Small intestine (tissue), 7 donors: ENCODE data around the gene PPDPF. TPM values are rescaled to one million over a fixed set of nuclear protein-coding genes. Genes with fewer than 3 reads are reported as not detected.

Source experiments
- DNase-seq, 2 donors: peaks; one replicate each; pipeline versions ENCODE4 v3.0.0 to v3.0.0-alpha.2; 2013
- FAIRE-seq: peaks from 2 replicates; lab custom pipeline; 2012; peaks lifted over from hg19 to GRCh38; lab: Jason Lieb, UNC
- H3K27ac ChIP-seq, 3 donors: one replicate each; pipeline ENCODE4 v1.5.1; 2013; ENCODE audit warnings: low read length in 2 of 3, mild to moderate bottlenecking in 2 of 3, control low read depth in 1 of 3, inconsistent platforms in 1 of 3, low read depth in 1 of 3, moderate library complexity in 1 of 3
- H3K27me3 ChIP-seq, 3 donors: one replicate each; pipeline ENCODE4 v1.6.1; 2013; ENCODE audit warnings: low read length in 3 of 3, inconsistent platforms in 1 of 3; ENCODE audit not compliant: control insufficient read depth in 3 of 3, insufficient read depth in 3 of 3
- H3K36me3 ChIP-seq, 3 donors: one replicate each; pipeline ENCODE4 v1.6.1; 2013; ENCODE audit warnings: low read length in 3 of 3, inconsistent platforms in 1 of 3, low read depth in 1 of 3, mild to moderate bottlenecking in 1 of 3, moderate library complexity in 1 of 3; ENCODE audit not compliant: control insufficient read depth in 3 of 3, insufficient read depth in 2 of 3
- H3K4me1 ChIP-seq, 3 donors: one replicate each; pipeline ENCODE4 v1.6.1; 2013; ENCODE audit warnings: low read length in 2 of 3, inconsistent platforms in 1 of 3, low read depth in 1 of 3, mild to moderate bottlenecking in 1 of 3, moderate library complexity in 1 of 3; ENCODE audit not compliant: control insufficient read depth in 3 of 3, insufficient read depth in 2 of 3
- H3K4me3 ChIP-seq, 3 donors: one replicate each; pipeline ENCODE4 v1.5.1; 2013; ENCODE audit warnings: low read length in 3 of 3, control low read depth in 1 of 3, inconsistent platforms in 1 of 3, low read depth in 1 of 3, mild to moderate bottlenecking in 1 of 3, moderate library complexity in 1 of 3
- H3K9me3 ChIP-seq, 2 donors: one replicate each; pipeline ENCODE4 v1.6.1; 2013; ENCODE audit warnings: low read depth in 1 of 2, low read length in 1 of 2; ENCODE audit not compliant: control insufficient read depth in 2 of 2, insufficient read depth in 1 of 2
- WGBS, 3 donors: extraction: QIAGEN DNeasy Blood & Tissue Kit; methylation state at CpG; one replicate each; pipeline ENCODE4 v1.1.7; 2013; 5-methylcytosine and 5-hydroxymethylcytosine counted together
- polyA plus RNA-seq, 4 donors: library from polyadenylated mRNA; stranded (reverse) in 3 of 4; unstranded in 1 of 4; fragments of 200-250 nt in 3 of 4; fragments of 120-200 nt in 1 of 4; gene quantifications; one replicate each; pipeline versions ENCODE4 v1.2.1 to v1.2.3, GENCODE V29; 2013
- donor health status: healthy with polysubstance abuse.
- donor health status: control.
- donor health status: control.
- donor health status: Bipolar disorder and iron deficiency.
- donor health status: healthy.

PPDPF gene
- polyA plus RNA-seq, 4 donors: 273 to 356 (median 295) TPM

DNA sequence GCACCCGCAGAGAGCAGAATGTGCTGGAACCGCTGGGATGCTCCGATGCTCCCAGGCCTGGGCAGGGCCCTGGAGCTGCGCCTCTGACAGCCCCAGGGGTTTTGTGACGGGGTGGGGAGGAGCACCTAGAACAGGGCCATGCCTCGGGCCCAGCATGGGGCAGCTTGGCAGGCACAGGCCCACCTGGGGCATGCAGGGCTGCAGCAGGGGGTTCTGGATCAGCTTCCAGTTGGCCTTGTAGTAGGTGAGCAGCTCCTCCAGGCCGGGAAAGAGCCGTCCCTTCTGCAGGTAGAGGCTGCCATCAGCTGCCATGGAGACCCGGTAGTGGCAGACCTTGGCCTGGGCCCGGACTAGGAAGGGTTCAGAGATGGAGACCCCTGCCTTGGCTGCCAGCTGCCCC is 22.6 kb downstream of the PPDPF start:
- no peaks in the 10 kb centered on the region for H3K9me3 ChIP-seq
- no peak for DNase-seq
- no peaks in the 10 kb centered on the region for H3K36me3 ChIP-seq
- no peak overlapping the region for H3K4me3 ChIP-seq
- H3K27me3 ChIP-seq: peaks cover 0 to 27% (median 8%) of the 10 kb centered on the region in 3 donors
- FAIRE-seq: no peak
- WGBS, 3 donors: 69 to 85% (median 84%) methylated on average over 10 of the region's 10 CpGs
- H3K4me1 ChIP-seq: peaks cover 0 to 25% (median 2%) of the 10 kb centered on the region in 3 donors
- no peak overlapping the region for H3K27ac ChIP-seq

DNA sequence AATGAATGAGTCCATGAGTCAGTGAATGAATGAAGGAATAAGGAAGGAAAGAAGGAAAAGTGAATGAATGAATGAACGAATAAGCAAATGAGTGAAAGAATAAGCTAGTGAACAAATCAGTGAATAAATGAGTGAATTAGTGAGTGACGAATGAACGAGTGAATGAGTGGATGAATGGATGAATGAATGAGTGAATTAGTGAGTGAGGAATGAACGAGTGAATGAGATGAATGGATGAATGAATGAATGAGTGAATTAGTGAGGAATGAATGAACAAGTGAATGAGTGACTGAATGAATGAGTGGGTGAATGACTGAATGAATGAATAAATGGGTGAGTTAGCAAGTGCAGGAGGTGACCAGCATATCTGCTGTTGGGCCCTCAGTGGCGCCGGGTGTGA is 23.2 kb downstream of the PPDPF start:
- Histone ChIP-seq H3K9me3 (no peaks in the 10 kb centered on the region), H3K27ac (no peak overlapping the region), H3K4me3 (no peak overlapping the region), H3K27me3 (peaks cover 0 to 33% (median 8%) of the 10 kb centered on the region in 3 donors), H3K4me1 (peaks cover 0 to 25% (median 0%) of the 10 kb centered on the region in 3 donors), H3K36me3 (no peaks in the 10 kb centered on the region)
- FAIRE-seq (no peak), DNase-seq (no peak)
- 60 to 84% (median 81%) methylated on average over 6 of the region's 6 CpGs for WGBS, 3 donors

- DNase-seq (peak in 1 of 2 donors; percentile 78), FAIRE-seq (no peak)
- Histone ChIP-seq H3K27ac (no peak overlapping the region), H3K9me3 (no peaks in the 10 kb centered on the region), H3K27me3 (peaks cover 2 to 38% (median 8%) of the 10 kb centered on the region in 3 donors), H3K4me1 (peaks cover 0 to 25% (median 0%) of the 10 kb centered on the region in 3 donors), H3K4me3 (no peak overlapping the region), H3K36me3 (no peaks in the 10 kb centered on the region)
- WGBS, 3 donors: 25 to 57% (median 32%) methylated on average over 25 to 27 of the region's 27 CpGs
These were observed 23.8 kb downstream of the PPDPF start for GRCh38 chr20:63544241-63544957.

DNA sequence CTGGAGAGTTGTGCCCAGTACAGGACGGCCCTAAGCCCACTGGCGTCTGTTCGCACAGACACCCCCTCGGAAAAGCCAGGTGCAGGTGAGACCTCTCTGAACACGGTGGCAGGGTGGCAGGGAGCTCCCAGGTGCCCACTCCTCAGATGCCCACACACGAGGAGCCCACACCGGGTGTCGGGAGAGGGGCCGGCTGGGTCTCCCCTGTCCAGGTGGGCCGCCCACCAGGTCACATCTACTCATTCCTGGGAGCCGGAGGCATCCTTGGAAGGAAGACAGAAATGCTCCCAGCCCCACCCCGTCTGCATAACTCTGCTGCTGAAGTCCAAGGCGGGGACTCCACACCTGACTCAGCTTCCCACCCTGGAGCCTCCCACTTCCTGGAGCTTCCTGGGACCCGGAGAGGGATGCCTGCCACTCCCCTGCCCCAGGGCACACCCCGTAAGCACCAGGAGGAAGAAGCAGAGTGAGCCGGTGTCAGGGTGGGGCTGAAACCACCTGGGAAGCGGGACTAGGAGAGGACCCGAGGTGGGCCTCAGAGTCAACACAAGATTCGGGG is 24.5 kb downstream of the PPDPF start:
- DNase-seq (peak; percentile 85 to 87), FAIRE-seq (no peak)
- no peak overlapping the region for H3K4me3 ChIP-seq
- peaks cover 0 to 25% (median 0%) of the 10 kb centered on the region in 3 donors for H3K4me1 ChIP-seq
- H3K9me3 ChIP-seq: no peaks in the 10 kb centered on the region
- H3K36me3 ChIP-seq: no peaks in the 10 kb centered on the region
- peaks cover 5 to 42% (median 8%) of the 10 kb centered on the region in 3 donors for H3K27me3 ChIP-seq
- WGBS, 3 donors: 17 to 63% (median 43%) methylated on average over 18 to 19 of the region's 19 CpGs
- H3K27ac ChIP-seq: peak overlapping the region in 2 of 3 donors; percentile 14 to 69

DNA sequence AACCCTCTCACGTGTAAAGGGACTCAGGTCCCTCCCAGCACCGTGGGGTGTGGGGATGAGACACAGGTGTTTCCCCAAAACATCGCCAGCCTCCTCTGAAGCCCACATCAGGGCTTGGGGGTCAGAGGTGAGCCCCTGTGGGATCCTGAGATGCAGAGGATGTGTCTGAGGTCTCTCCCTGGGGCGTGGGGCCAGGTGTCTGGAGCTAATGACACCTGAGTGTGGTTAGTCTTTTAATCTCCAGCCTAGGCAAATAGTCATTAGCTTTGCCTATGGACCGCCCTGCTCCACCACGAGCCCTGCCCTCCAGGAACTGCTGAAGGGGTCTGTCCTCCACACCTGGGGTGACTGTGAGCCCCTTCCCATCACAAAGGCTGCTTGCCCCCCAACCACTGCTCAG is 25.2 kb downstream of the PPDPF start:
- DNase-seq (peak in 1 of 2 donors; percentile 51), FAIRE-seq (no peak)
- Histone ChIP-seq H3K4me3 (no peak overlapping the region), H3K36me3 (no peaks in the 10 kb centered on the region), H3K4me1 (peaks cover 0 to 25% (median 0%) of the 10 kb centered on the region in 3 donors), H3K9me3 (no peaks in the 10 kb centered on the region), H3K27me3 (peaks cover 5 to 44% (median 8%) of the 10 kb centered on the region in 3 donors), H3K27ac (peak overlapping the region in 1 of 3 donors; percentile 69)
- WGBS, 3 donors: 12 to 43% (median 17%) methylated on average over 6 of the region's 6 CpGs

DNA sequence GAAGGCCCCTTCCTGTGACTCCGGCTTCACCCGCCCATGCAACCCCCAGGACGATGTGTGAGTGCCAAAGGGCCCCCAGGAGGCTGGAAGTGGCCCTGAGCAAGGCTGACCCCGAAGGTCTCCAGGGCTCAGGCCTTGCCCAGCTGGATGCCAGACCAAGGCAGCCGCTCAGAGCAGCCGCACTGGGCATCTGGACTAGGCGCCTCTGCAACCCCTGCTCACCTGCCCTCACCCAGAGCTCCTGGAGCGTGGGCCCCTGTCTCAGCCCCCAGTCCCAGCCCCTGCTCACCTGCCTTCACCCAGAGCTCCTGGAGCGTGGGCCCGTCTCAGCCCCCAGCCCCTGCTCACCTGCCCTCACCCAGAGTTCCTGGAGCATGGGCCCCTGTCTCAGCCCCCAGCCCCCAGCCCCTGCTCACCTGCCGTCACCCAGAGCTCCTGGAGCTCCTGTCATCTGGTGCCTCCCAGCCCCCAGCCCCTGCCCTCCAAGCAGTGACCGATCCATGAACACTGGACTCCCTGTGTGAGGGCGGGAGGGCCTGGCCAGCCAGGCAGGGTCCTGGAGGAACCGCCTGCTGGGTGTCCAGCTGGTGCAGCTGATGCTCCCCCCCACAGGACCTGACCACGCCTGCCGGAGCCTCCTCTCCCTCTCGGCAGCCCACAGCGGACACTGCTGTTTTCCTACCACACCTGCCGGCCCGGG is 25.8 kb downstream of the PPDPF start:
- DNase-seq: no peak
- Histone ChIP-seq H3K9me3 (no peaks in the 10 kb centered on the region), H3K36me3 (no peaks in the 10 kb centered on the region), H3K27me3 (peaks cover 5 to 47% (median 8%) of the 10 kb centered on the region in 3 donors), H3K4me3 (no peak overlapping the region), H3K4me1 (peaks cover 0 to 25% (median 0%) of the 10 kb centered on the region in 3 donors), H3K27ac (no peak overlapping the region)
- 35 to 70% (median 49%) methylated on average over 17 to 20 of the region's 20 CpGs for WGBS, 3 donors
- no peak for FAIRE-seq

DNA sequence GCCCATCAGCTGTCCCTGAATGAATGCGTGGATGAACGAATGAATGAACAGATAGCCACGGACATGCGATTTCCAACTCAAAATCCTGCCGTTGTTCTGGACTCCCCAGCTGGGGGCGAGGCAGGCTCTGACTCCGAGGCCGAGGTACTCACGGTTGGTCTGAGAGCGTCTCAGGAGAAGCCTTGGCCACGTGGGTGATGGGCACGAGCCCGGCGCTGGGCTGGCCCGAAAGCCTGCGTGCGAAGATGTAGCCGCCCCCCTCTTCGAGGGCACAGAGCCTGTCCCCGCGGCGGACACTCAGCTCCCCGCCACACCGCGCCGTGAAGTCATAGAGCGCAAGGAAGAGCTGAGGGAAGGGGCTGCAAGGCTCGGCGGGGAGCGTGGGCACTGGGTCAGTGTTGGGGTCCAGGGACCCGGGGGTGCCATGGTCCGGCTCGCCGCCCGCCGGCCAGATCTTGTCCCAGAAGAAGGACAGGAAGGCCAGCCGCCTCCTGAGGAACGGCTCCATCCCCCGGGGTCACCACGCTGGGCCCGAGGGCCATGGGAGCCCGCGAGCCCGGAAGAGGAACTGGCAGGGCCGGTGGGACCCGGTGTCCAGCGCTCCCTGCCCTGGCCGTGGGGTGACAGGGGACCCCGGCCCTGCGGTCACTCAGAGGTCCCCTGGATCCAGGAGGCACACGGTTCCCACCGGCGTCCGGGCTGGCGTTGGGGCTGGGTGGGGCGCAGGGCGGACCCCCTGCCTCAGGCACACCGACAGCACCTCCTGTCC is 26.6 kb downstream of the PPDPF start:
- peaks cover 5 to 47% (median 8%) of the 10 kb centered on the region in 3 donors for H3K27me3 ChIP-seq
- H3K4me3 ChIP-seq: no peak overlapping the region
- no peak for FAIRE-seq

More for the DNA sequence above, 26.6 kb downstream of the PPDPF start:
- 53 to 62% (median 58%) methylated on average over 38 to 58 of the region's 58 CpGs for WGBS, 3 donors
- Histone ChIP-seq H3K9me3 (no peaks in the 10 kb centered on the region), H3K4me1 (peaks cover 0 to 25% (median 0%) of the 10 kb centered on the region in 3 donors), H3K27ac (no peak overlapping the region), H3K36me3 (no peaks in the 10 kb centered on the region)
- no peak for DNase-seq
